DOHH2 (cell line): ENCODE results near the gene NUP210.

ENCODE experiments used
- EZH2phosphoT487 ChIP-seq: fragments of 200-600 bp; sonication (generic); IDR thresholded peaks from 2 replicates; pipeline ENCODE4 v1.6.1; 2017; ENCODE audit warnings: borderline replicate concordance, mild to moderate bottlenecking, antibody characterized with exemption, low read length, moderate library complexity, mixed read lengths
- TF ChIP-seq, protein P1 (sequence below): fragments of 200-600 bp; sonication (generic); IDR thresholded peaks from one replicate; pipeline ENCODE4 v1.5.1; 2014; ENCODE audit warnings: antibody characterized with exemption, mild to moderate bottlenecking, low read depth, low read length; ENCODE audit not compliant: poor library complexity, severe bottlenecking

DNA sequence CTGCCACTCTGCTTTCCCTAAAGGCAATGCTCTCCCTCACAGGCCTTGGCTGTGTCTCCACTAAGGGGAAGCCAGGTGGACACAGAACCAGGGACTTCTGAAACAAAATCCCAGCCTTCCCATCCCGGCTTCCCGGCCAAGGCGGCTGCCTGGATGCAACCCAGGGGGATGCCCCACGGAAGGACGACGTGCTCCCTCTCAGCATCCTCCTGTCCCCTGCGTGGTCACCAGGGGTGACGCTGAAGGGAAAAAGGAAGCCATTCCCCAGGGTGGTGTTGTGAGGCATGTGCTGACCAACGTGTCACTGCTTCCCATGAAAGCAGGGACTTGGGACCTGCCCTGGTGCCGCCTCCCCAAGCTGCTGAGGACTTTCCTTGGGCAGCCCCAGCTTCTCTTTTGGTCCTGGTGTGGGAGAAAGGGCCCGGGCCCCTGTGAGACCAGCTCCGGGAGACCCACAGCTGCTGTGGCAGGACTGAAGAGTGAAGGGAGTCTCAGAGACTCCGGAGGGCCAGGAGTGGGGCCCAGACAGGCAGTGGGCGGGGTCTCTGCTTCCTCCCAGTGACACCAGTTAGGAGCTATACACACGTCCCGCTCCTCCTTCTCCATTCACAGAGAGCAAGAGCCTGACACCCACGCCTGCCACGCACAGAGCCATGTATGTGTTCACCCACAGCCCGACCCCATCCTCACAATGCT is 139.2 kb downstream of the NUP210 start:
- TF ChIP-seq, protein P1, sequence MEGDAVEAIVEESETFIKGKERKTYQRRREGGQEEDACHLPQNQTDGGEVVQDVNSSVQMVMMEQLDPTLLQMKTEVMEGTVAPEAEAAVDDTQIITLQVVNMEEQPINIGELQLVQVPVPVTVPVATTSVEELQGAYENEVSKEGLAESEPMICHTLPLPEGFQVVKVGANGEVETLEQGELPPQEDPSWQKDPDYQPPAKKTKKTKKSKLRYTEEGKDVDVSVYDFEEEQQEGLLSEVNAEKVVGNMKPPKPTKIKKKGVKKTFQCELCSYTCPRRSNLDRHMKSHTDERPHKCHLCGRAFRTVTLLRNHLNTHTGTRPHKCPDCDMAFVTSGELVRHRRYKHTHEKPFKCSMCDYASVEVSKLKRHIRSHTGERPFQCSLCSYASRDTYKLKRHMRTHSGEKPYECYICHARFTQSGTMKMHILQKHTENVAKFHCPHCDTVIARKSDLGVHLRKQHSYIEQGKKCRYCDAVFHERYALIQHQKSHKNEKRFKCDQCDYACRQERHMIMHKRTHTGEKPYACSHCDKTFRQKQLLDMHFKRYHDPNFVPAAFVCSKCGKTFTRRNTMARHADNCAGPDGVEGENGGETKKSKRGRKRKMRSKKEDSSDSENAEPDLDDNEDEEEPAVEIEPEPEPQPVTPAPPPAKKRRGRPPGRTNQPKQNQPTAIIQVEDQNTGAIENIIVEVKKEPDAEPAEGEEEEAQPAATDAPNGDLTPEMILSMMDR: no peak
- TF ChIP-seq EZH2phosphoT487: no peak
